ENCODE results near the gene NECAB3.
A peak's percentile ranks its signal among the peaks of the same experiment; 100 is the strongest.
"Not testable (repeated sequence)": the region's sequence is repeated elsewhere in the genome, so short reads cannot be mapped to it uniquely, and the experiment has no call there.

The NECAB3 gene, protein sequence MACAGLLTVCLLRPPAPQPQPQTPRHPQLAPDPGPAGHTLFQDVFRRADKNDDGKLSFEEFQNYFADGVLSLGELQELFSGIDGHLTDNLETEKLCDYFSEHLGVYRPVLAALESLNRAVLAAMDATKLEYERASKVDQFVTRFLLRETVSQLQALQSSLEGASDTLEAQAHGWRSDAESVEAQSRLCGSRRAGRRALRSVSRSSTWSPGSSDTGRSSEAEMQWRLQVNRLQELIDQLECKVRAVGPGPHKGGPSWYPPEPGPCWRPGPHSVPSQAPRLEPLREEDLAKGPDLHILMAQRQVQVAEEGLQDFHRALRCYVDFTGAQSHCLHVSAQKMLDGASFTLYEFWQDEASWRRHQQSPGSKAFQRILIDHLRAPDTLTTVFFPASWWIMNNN

GRCh38 chr20:33674294-33675135 is at the start of gene NECAB3:
Gene NECAB3 (minus strand): TSS chr20:33674428. CDS start chr20:33674352, 76 bp downstream.
- DNase-seq (ENCODE audit: low read depth in 2 of 2), result peak in 1 of 2 donors; percentile 24

DNA sequence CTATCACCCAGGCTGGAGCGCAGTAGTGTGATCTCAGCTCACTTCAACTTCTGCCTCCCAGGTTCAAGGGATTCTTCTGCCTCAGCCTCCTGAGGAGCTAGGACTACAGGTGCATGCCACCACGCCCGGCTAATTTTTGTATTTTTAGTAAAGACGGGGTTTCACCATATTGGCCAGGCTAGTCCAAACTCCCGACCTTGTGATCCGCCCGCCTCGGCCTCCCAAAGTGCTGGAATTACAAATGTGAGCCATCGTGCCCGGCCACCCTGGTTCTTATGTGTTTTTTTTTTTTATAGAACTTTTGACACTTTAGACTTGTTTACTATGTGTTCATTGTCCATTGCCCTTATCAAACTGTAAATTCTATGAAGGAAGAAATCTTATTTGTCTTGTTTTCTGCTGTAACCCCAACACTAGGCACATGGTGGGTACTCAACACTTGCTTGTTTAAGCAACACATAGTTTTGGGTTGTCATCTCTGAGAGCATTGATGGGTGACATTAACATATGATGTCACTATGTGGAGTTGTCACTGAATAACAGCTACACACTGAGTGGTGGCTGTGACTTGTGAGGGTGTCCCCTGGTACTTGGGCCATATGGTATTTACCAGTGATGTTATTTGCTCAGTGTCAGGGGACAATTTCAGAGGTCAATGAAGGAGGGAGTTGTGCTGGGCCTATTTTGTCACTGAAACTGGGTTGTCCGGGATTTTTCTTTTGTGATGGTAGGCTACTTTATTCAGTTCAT is 47.3 kb upstream of the NECAB3 start:
- DNase-seq (ENCODE audit: low read depth in 2 of 2), result no peak

DNA sequence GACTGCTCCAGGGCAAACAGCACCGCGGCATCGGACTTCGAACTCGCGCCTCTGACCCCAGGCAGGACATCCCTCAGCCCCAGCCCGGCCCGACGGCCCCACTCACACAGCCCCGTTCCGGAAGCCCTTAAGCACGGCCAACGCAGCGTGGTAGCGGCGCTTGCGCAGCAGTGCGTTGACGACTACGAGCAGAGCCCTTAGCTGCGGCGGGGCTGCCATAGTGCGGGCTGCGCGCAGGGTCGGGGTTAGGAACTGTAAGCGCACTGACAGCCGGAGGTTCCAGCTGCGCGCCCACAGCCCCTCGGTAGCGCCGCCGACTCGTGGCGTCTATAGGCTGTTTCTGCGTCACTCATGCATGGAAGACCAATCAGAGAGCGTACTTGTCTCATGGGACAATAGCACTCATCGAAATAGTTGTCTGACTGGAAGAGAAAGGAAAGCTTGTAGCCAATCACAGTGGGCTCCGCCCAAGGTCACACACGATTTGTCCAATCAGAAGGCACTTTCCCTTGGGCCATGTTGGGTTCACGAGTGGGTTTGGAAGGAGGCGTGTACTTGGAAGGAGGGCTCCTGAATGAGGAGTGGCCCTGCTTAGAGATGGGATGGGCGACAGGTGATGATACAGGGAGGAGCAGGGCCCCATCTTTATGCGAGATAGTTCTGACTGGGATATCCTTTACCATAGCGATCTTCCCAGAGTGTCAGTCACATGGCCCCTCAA is 45.9 kb upstream of the NECAB3 start, which contains the start of gene PXMP4:
TSS of gene PXMP4 (minus strand) at position 322 of the 721 bp plus-strand sequence. CDS start at position 219, 103 bp downstream.
- DNase-seq (ENCODE audit: low read depth in 2 of 2), result peak; percentile 66 to 68

- DNase-seq (ENCODE audit: low read depth in 2 of 2), result no peak
Measured at GRCh38 chr20:33719277-33719988, 45.2 kb upstream of the NECAB3 start.

GRCh38 chr20:33716498-33716897 is 42.3 kb upstream of the NECAB3 start:
- no peak for DNase-seq (ENCODE audit: low read depth in 2 of 2)

- DNase-seq (ENCODE audit: low read depth in 2 of 2), result no peak
Measured at GRCh38 chr20:33713865-33714367, 39.7 kb upstream of the NECAB3 start.

- DNase-seq (ENCODE audit: low read depth in 2 of 2), result no peak
Measured at GRCh38 chr20:33711446-33711738, 37.2 kb upstream of the NECAB3 start.

DNA sequence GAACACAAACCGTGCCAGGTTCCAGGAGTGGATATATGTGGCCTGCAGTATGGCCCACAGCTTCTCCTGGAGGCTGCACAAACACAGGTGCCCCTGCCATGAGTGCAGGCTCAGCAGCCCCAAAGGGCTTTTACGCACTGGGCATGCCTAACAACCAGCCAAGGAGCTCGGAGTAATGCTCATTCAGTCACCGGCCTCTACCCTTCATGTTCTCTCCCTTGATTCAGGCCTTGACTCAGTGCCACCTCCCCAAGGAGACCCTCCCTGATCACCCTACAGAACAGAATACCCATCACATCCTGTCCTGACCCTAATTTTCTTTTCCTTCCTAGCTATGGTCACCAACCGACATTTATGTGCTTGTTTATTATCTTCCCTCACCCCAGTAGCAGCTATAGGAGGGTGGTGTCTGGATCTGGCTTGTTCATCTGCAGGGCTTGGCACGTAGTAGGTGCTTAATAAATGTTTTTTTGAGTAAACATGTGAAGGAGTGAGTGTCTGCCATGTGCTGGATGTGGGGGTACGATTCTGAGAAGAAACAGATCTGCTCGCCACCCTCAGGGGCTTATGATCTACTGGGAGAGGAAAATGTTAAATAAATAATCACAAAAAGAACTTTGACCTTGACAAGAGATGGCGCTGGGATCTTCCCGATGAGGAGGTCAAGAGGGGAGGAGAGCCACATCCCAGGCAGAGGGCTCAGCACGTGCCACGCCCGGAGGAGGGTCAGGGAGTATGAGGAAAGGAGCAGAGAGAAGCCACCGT is 36.6 kb upstream of the NECAB3 start:
- DNase-seq (ENCODE audit: low read depth in 2 of 2), result no peak

GRCh38 chr20:33709905-33710541 is 35.8 kb upstream of the NECAB3 start:
- no peak for DNase-seq (ENCODE audit: low read depth in 2 of 2)

DNA sequence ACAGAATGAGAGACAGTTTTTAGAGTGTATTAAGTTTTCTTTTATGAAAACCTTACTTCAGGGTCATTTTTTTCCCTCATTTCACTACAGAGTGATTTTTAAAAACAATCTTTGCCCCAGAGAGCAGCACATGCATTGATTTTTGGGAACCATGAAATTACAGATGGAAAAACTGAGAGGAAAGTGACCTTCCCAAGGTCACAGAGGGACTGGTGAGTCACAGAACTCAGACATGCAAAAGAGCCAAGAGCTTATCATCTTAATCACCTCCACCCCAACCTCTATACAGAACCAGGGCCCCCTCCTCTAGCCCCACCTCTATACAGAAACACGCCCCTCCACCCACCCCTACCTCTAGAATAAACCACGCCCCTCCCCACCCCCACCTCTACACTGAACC is 35.2 kb upstream of the NECAB3 start:
- DNase-seq (ENCODE audit: low read depth in 2 of 2), result no peak

GRCh38 chr20:33707668-33708067 is 33.4 kb upstream of the NECAB3 start:
- no peak for DNase-seq (ENCODE audit: low read depth in 2 of 2)

DNA sequence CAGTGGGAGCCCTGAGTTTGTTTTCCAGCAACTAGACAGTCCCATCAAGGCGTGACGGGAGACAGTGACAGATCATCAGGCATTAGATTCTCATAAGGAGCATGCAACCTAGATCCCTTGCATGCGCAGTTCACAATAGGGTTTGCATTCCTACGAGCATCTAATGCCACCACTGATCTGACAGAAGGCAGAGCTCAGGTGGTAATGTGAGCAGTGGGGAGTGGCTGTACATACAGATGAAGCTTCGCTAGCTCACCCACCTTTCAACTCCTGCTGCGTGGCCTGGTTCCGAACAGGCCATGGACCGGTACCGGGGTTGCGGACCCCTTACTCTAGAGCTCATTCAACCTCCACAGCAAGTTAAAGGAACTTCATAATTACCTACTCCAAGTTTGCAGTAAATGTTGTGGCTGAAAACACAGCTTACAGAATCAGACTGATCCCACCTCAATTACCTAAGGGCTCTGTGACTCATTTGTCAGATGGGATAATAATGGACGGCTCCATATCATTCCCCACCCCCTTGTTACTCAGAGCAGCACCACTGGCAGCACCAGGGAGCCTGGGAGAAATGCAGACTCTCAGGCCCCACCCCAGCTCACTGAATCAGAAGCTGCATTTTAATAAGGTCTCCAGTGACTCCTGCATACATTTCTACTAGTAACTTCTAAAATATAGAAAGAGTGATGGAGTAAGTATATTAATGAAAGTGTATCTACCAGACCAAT is 30.1 kb upstream of the NECAB3 start:
- DNase-seq (ENCODE audit: low read depth in 2 of 2), result no peak

DNA sequence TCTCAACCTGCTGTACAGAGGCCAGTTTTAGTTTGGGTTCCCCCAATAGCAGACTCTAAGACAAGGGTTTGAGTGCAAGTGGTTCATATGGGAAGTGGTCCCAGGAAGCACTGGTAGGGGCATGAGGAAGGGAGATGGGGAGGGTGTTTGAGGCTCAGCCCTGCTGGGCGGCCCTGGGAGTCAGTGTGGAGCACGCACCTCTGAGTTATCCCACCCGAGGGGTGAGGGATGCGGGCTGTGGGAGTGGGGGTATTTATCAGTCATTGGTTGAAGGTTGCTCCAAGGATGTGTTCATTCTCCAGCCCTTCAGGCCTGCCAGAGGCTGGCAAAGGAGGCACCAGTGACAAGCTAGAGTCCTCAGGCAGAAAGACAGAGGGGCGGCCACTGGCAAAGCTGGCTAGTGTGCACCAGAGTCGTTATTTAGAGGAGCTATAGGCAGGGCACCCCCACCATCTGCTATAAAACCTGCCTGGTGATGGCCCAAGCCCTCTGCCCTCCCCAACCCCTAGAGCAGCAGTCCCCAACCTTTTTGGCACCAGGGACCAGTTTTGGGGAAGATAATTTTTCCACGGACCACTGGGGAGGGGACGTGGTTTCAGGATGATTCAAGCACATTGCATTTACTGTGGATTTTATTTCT is 29.4 kb upstream of the NECAB3 start:
- no peak for DNase-seq (ENCODE audit: low read depth in 2 of 2)

DNA sequence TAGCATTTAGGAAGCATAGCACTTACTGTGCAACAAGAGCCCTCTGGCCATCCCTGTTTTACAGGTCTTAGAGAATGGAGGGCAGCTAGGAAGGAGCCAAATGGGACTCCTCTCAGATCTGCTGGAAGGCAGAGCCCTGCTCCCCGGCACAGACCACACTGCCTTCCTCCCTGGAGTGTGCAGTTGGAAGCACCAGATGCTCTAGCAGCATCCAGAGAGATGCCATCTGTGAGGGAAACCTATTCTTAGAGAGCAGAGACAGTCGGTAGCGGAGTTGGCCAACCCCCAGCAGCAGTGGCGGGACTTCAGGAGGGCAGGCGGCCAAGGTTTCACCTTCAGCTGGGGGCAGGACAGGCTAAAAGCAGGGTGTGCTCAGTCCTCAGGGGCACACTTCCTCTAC is 28.6 kb upstream of the NECAB3 start:
- no peak for DNase-seq (ENCODE audit: low read depth in 2 of 2)

- no peak for DNase-seq (ENCODE audit: low read depth in 2 of 2)
Measured at GRCh38 chr20:33701629-33702450, 27.6 kb upstream of the NECAB3 start.

DNA sequence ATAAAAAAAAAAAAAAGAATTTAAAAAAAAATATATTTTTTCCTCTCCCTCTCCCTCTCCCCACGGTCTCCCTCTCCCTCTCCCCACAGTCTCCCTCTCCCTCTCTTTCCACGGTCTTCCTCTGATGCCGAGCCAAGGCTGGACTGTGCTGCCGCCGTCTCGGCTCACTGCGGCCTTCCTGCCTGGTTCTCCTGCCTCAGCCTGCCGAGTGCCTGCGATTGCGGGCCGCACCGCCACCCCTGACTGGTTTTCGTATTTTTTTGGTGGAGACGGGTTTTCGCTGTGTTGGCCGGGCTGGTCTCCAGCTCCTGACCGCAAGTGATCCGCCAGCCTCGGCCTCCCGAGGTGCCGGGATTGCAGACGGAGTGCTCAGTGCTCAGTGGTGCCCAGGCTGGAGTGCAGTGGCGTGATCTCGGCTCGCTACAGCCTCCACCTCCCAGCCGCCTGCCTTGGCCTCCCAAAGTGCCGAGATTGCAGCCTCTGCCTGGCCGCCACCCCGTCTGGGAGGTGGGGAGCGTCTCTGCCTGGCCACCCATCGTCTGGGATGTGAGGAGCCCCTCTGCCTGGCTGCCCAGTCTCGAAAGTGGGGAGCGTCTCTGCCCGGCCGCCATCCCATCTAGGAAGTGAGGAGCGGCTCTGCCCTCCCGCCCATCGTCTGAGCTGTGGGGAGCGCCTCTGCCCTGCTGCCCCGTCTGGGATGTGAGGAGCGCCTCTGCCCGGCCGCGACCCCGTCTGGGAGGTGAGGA is 26.6 kb upstream of the NECAB3 start:
- DNase-seq (ENCODE audit: low read depth in 2 of 2), result not testable (repeated sequence)

GRCh38 chr20:33698966-33699365 is 24.7 kb upstream of the NECAB3 start:
- DNase-seq (ENCODE audit: low read depth in 2 of 2), result not testable (repeated sequence)
